Brain microvascular endothelial cell (primary cell): ENCODE data around the gene TRIM74.
"Not testable (repeated sequence)": the region's sequence is repeated elsewhere in the genome, so short reads cannot be mapped to it uniquely, and the experiment has no call there.

Experiments used
- DNase-seq: peaks from one replicate; pipeline ENCODE4 v3.0.0-alpha.2; 2020
- H3K27ac ChIP-seq: fragments of 250-450 bp; sonication (Bioruptor Pico); 2 replicates; pipeline ENCODE4 v1.5.1; 2020; ENCODE audit warnings: mild to moderate bottlenecking, moderate library complexity
- H3K27me3 ChIP-seq: fragments of 250-450 bp; sonication (Bioruptor Pico); replicated peaks from 2 replicates; pipeline ENCODE4 v1.5.1; 2020; ENCODE audit warnings: mild to moderate bottlenecking
- H3K36me3 ChIP-seq: fragments of 250-450 bp; sonication (Bioruptor Pico); replicated peaks from 2 replicates; pipeline ENCODE4 v1.5.1; 2020; ENCODE audit warnings: mild to moderate bottlenecking
- H3K4me3 ChIP-seq: 2 replicates; pipeline ENCODE4 v1.5.1; 2011; ENCODE audit warnings: low read depth, mild to moderate bottlenecking, control low read depth, low read length, moderate library complexity
- in situ Hi-C: cut with HindIII; loops from 2 replicates; pipeline ENCODE4 v1.10.0; 2017; ENCODE audit warnings: low sequenced_read_pairs, low pct_ligation_motif_present
- TF ChIP-seq, protein P1 (sequence below): IDR thresholded peaks from 2 replicates; pipeline ENCODE4 v1.5.1; 2011; ENCODE audit warnings: low read depth, mild to moderate bottlenecking, moderate library complexity, low read length, control low read depth, inconsistent platforms; ENCODE audit errors: missing control alignments

Gene TRIM74

DNA sequence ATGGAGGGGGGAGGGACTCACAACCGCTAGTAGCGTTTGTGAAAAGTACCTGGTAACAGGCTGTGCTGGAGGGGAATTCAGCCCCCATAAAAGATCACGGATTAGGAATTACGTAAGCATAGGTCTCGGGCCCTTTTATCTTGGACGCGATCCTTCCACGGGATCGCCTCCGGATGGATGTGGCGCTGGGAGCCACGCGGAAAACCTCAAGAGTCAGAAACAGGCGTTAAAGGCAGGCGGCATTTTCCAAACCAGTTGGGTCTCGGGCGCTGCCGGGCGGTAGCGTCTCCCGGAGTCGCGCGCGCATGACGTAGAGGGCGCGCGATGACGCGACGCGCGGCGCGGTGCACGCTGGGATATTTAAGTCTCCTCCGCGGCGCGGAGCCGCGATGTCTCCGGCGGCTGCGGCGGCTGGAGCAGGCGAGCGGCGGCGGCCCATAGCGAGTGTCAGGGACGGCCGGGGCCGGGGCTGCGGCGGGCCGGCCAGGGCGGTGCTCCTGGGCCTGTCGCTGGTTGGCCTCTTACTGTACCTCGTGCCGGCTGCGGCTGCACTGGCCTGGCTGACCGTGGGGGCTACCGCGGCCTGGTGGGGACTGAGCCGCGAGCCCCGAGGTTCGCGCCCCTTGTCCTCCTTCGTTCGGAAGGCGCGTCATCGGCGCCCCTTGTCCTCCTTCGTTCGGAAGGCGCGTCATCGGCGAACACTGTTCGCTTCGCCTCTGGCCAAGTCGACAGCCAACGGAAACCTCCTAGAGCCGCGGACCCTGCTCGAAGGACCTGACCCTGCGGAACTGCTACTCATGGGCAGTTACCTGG is 44.3 kb downstream of the TRIM74 start, which contains the start of gene POM121:
Gene POM121 (plus strand): TSS at position 363 of the 813 bp plus-strand sequence. CDS start 27 bp downstream, at position 390.
- Histone ChIP-seq H3K36me3 (peaks cover 35% of the 10 kb centered on the region), H3K4me3 (peak within 1 kb of the TSS; percentile 84), H3K27me3 (no peaks in the 10 kb centered on the region), H3K27ac (peak within 1 kb of the TSS; percentile 99)
- TF ChIP-seq, protein P1, sequence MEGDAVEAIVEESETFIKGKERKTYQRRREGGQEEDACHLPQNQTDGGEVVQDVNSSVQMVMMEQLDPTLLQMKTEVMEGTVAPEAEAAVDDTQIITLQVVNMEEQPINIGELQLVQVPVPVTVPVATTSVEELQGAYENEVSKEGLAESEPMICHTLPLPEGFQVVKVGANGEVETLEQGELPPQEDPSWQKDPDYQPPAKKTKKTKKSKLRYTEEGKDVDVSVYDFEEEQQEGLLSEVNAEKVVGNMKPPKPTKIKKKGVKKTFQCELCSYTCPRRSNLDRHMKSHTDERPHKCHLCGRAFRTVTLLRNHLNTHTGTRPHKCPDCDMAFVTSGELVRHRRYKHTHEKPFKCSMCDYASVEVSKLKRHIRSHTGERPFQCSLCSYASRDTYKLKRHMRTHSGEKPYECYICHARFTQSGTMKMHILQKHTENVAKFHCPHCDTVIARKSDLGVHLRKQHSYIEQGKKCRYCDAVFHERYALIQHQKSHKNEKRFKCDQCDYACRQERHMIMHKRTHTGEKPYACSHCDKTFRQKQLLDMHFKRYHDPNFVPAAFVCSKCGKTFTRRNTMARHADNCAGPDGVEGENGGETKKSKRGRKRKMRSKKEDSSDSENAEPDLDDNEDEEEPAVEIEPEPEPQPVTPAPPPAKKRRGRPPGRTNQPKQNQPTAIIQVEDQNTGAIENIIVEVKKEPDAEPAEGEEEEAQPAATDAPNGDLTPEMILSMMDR = no peak
- in situ Hi-C loops = no loop called here
- DNase-seq = peak; percentile 79

DNA sequence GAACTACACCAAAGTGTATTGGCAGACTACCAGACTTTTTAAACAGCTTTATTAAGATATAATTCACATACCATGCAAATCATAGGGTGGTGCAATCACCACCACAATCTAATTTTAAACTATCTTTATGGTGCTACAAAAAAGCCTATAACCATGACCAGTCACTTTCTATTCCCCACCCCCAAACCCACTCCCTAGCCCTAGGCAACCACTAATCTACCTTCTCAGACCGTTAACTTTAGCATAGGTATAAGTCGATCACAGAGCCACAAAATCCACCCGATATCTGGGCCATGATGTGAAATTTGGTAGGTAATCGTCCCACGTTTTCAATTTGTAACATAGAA is 44.9 kb downstream of the TRIM74 start:
- peak overlapping the region; percentile 84 for H3K4me3 ChIP-seq
- TF ChIP-seq, protein P1 = no peak
- no peak for DNase-seq
- in situ Hi-C loops = no loop called here
- peak overlapping the region; percentile 99 for H3K27ac ChIP-seq
- peaks cover 32% of the 10 kb centered on the region for H3K36me3 ChIP-seq
- no peaks in the 10 kb centered on the region for H3K27me3 ChIP-seq

DNA sequence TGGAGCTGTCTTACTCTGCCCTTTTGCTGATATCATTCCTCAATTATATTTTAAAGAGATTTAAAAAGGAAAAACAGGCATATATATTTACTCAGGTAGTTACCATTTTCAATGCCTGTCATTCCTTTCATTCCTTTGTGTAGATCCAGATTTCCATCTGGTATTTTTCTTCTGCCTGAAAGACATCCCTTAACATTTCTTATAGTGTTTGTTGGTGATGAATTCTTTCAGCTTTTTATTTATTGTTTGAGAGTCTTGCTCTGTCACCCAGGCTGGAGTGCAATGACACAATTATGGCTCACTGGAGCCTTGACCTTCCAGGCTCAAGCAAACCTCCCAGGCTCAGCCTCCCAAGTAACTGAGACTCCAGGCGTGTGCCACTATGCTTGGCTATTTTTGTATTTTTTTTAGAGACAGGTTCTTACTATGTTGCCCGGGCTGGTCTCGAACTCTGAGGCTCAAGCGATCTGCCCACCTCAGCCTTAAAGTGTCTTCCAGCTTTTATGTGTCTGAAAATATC is 50.0 kb downstream of the TRIM74 start:
- H3K27me3 ChIP-seq = no peaks in the 10 kb centered on the region
- in situ Hi-C loops = no loop called here
- H3K27ac ChIP-seq = no peak overlapping the region
- TF ChIP-seq, protein P1 = no peak
- H3K36me3 ChIP-seq = peaks cover 9% of the 10 kb centered on the region
- DNase-seq = no peak
- H3K4me3 ChIP-seq = no peak overlapping the region

DNA sequence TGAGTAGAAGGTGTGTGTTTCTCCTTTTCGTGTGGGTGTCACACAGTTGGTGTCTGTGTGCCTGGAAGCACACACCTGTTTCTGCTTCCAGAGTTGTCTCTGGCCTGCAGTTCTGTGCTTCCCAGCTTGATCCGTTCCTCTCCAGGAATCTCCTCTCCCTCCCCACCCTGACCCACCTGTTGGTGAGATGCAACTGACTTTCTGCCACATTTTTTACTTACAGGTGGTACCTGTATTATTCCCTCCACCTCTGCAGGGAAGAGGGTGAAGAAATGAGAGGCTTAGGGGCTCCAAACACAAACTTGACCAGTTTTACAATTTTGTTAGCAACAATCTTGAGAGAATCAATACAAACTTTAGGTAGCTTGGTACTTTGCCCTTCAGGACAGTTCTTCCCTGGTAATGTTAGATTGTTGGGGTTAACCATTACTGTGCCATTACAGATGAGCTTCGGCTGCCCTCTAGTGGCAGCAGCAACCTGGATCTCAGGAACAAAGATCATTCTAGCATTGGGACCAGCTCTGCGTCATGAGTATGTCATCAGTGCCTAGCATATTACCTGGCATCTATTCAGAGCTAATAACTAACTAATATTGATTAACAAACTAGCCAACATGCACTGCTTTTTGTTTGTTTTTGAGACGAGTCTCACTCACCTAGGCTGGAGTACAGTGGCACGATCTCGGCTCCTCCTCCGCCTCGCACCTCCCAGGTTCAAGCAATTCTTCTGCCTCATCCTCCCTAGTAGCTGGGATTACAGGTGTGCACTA is 54.3 kb downstream of the TRIM74 start:
- H3K4me3 ChIP-seq, in situ Hi-C loops, H3K27me3 ChIP-seq, H3K27ac ChIP-seq: not testable (repeated sequence)
- TF ChIP-seq, protein P1 = peak; percentile 70
- DNase-seq = peak; percentile 79
- H3K36me3 ChIP-seq = peaks cover 15% of the 10 kb centered on the region

DNA sequence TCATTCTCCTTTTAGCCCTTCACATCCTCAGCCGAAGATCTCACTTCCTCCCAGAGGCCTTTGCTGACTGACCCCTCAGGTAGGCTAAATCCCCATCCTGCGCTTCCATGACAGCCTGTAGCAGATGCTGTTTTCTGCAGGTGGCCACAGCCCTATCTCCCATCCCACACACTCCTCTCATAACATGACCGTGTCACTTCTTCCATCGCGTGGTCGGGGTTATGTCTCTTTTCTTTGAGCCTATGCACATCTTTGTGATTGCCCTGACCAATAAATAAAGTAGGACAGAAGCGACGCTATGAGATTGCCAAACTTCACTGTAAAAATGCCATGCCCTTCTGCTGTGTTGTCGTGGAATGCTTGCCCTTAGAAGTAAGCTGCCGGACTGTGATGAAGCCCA is 55.5 kb downstream of the TRIM74 start:
- H3K36me3 ChIP-seq = peaks cover 16% of the 10 kb centered on the region
- DNase-seq, H3K27me3 ChIP-seq, H3K4me3 ChIP-seq, H3K27ac ChIP-seq, in situ Hi-C loops: not testable (repeated sequence)

DNA sequence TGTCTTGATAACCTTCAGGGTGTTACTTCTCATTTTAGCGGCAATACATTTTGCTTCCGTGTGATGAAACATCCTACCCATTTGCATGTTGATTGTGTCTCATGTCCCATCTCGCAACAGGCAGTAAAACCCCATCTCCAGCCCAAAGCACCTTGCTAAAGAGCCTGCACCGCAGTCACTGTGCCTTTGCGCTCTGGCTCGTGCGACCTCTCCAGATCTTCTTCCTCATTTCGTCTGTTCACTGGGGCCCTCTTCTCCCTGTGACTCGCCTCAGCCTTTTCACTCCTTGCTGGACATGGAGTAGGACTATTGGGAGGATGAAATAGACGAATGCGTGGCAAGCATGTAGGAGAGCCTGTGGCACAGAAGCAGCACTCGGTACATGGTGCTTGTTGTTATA is 57.9 kb downstream of the TRIM74 start:
- DNase-seq, H3K4me3 ChIP-seq, H3K27me3 ChIP-seq, H3K27ac ChIP-seq, in situ Hi-C loops: not testable (repeated sequence)
- peaks cover 18% of the 10 kb centered on the region for H3K36me3 ChIP-seq
